NT2/D1 (cell line): Measurements from ENCODE around the gene SPPL3.

Source experiments
- SUZ12 ChIP-seq: IDR thresholded peaks from 2 replicates; pipeline ENCODE4 v1.6.1; 2011; ENCODE audit not compliant: insufficient read length, insufficient read depth; ENCODE audit errors: extremely low read depth
- YY1 ChIP-seq: IDR thresholded peaks from 2 replicates; pipeline ENCODE4 v1.6.1; 2011; ENCODE audit not compliant: insufficient read length, insufficient read depth

DNA sequence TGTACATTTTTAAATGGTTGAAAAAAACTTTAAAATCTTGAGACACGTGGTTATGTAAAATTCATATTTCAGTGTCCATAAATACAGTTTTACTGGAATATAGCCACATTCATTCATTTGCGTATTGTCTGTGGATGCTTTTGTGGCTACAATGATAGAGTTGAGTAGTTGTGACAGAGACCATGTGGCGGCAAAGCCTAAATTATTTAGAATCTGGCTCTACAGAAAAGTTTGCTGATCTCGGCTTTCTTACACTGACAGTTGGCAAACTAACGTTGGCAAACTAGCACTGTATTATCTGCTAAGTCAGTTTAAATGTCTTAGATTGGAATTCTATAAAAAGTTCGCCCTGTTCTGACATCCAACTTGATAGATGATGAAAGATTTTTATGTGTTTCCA lies 191.5 kb downstream of the SPPL3 start:
- TF ChIP-seq YY1 (no peak), SUZ12 (no peak)
